HG02840 (cell line): ENCODE results near the gene PRR13.
"Not testable (repeated sequence)": the region's sequence is repeated elsewhere in the genome, so short reads cannot be mapped to it uniquely, and the experiment has no call there.

Source experiments
- ATAC-seq: cut with Tn5 transposase; IDR thresholded peaks from one replicate; pipeline ENCODE4 v1.9.1; 2021; ENCODE audit warnings: mild to moderate bottlenecking, moderate library complexity, moderate number of reproducible peaks; ENCODE audit not compliant: unreplicated experiment, low FRiP score

Gene PRR13

DNA sequence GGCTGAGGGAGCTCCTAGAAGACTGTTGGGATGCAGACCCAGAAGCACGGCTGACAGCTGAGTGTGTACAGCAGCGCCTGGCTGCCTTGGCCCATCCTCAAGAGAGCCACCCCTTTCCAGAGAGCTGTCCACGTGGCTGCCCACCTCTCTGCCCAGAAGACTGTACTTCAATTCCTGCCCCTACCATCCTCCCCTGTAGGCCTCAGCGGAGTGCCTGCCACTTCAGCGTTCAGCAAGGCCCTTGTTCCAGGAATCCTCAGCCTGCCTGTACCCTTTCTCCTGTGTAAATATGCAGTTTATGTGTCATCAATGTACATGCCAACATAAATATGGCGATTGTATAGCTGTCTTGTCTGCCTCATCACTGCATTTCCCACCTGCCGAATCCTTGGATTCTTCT is 10.3 kb upstream of the PRR13 start:
- ATAC-seq, result no peak

DNA sequence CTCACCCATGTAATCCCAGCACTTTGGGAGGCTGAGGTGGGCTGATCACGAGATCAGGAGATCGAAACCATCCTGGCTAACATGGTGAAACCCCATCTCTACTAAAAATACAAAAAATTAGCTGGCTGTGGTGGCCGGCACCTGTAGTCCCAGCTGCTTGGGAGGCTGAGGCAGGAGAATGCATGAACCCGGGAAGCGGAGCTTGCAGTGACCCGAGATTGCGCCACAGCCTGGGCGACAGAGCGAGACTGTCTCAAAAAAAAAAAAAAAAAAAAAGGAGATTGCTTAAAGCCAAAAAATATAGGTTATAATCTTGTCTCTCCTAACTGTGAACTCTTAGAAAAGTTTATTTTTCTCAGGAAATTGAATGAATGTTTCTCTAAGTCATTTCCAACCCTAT is 6.2 kb upstream of the PRR13 start:
- ATAC-seq, result not testable (repeated sequence)

DNA sequence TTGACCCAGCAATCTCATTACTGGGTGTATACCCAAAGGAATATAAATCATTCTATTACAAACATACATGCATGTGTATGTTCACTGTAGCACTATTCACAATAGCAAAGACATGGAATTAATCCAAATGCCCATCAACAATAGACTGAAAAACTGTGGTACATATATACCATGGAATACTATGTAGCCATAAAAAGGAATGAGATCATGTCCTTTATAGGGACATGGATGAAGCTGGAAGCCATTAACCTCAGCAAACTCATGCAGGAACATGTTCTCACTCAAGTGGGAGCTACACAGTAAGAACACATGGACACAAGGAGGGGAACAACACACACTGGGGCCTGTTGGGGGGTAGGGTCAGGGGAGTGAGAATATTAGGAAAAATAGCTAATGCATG is 2.0 kb upstream of the PRR13 start:
- not testable (repeated sequence) for ATAC-seq

DNA sequence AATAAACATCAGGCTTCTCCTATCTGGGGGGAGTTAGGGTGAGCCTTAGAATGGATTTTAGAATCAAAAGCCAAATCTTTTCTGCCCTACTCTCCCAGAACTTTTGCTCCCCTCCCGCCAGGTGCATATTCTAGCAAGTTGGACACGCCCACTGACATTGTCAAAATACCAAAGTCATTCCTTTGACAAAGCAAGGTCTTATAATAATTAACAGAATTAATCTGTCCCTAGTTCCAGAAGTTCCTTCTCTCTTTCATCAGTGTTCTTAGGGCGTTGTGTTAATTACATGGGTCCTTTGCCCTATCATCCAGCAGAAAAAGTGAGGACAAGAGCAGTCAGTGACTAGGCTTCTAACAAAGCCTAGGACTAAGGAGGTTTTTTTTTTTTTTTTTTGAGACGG is 2.4 kb downstream of the PRR13 start:
- no peak for ATAC-seq

GRCh38 chr12:53444593-53445325 is 3.2 kb downstream of the PRR13 start:
- not testable (repeated sequence) for ATAC-seq

DNA sequence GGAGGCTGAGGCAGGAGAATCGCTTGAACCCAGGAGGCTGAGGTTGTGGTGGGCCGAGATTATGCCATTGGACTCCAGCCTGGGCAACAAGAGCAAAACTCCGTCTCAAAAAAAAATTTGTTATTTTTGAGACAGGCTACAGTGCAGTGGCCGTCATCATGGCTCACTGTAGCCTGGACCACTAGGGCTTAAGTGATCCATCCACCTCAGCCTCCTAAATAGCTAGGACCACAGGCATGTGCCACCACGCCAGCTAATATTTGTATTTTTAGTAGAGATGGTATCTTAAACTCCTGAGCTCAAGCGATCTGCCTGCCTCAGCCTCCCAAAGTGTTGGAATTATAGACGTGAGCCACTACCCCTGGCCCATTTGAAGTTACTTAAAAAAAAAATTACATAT is 9.4 kb downstream of the PRR13 start:
- ATAC-seq, result no peak

DNA sequence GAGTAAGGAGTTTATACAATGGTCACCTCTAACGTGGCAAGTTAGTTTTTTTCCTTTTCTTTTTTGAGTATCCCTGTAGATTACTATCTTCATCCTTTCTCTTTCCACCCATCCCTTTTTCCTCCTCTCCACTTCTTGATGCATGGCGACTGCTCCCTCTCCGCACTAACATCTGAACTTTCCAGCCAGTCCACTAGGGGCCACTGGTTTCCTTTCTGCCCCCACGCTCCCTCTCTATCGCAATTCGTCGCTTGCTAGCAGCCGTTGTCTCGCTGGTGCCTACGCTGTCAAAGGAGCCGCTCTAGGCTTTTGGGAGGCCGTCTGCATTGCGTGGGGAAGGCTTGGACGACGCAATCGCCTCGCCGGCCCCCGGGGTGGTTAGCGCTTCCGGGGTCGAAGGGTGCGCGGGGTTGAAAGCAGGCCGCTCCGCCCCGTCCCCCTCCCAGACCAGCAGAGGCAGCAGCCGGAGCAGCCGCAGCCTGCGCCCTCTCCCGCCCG is 10.2 kb downstream of the PRR13 start, which contains the start of gene PCBP2:
PCBP2 (plus strand) TSS at position 442 of the 498 bp plus-strand sequence. CDS start 2,699 bp downstream, outside the sequence.
- ATAC-seq, result peak; percentile 96

DNA sequence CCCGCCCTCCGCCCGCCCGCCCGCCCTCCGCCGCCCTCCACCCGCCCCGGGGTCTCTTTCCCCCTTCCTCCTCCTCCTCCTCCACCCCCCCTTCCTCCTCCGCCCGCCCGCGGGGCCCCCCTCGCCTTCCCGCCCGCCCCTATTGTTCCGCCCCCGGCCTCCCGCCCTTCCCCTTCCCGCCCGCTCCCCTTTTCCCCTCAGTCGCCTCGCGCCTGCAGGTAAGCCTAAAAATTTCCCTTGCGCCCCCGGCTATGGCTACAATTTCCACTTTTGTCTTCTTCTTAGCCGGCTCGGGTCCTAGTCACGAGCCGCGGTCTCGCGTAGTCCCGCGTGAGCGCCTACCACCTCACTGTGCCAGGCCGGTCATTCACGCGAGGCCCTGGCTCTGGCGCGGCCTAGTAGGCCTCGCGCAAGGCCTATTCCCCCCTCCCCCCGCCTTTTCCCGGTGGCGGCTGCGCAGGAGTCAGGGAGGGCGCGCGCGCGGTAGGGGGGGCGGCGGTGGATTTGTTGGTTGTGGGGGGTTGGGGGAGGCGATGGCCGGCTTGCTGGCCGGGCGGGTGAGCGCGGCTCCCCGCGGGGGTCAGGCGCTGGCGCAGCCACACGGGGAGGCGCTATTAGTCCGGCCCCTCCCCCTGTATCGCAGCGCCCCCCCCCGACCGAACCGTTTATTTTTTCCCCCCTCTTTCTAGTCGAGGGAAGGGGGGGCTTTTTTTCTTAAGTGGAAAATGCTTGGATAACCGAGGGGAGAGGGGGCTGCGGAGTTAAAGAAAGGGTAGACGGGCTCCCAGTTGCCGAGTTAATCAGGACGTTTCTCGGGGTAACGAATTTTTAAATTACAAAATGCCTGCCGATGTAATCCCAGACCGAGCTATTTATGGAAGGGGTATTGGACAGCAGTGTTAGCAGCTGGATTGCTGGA is 10.9 kb downstream of the PRR13 start:
- ATAC-seq, result no peak

- no peak for ATAC-seq
Observed at GRCh38 chr12:53453953-53454640, 12.6 kb downstream of the PRR13 start.

DNA sequence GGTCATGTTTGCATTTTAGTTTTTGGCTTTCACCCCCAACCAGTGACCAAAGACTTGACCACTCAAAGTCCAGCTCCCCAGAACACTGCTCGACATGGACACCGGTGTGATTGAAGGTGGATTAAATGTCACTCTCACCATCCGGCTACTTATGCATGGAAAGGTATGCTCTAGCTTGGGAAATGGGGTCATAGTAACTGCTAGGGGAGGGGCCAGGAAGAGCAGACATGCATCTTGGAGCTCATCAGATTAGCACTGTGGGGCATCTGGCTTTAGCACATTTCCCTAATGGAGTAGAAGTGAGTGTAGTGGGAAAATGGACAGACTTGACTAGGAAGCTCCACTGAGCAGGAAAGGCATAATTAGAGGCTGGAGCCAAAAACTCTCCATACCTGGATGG is 13.2 kb downstream of the PRR13 start:
- ATAC-seq, result no peak

- ATAC-seq, result no peak
Observed at GRCh38 chr12:53456654-53457366, 15.3 kb downstream of the PRR13 start.

GRCh38 chr12:53459097-53459496 is 17.6 kb downstream of the PRR13 start:
- no peak for ATAC-seq

- ATAC-seq, result no peak
Observed at GRCh38 chr12:53461059-53461458, 19.5 kb downstream of the PRR13 start.

DNA sequence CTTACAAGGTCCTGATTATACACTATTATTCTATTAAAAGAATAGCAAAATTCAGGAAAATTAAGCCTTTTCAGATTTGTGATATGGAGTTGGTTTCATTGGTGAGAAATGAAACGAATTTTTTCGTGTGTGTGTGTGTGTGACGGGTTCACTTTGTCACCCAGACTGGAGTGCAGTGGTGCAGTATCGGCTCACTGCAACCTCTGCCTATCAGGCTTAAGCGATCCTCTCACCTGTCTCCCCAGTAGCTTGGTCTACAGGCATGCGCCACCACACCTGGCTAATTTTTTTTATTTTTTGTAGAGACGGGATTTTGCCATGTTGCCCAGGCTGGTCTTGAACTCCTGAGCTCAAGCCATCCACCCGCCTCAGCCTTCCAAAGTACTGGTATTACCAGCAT is 20.1 kb downstream of the PRR13 start:
- ATAC-seq, result no peak

GRCh38 chr12:53462935-53463334 is 21.4 kb downstream of the PRR13 start:
- ATAC-seq, result no peak

DNA sequence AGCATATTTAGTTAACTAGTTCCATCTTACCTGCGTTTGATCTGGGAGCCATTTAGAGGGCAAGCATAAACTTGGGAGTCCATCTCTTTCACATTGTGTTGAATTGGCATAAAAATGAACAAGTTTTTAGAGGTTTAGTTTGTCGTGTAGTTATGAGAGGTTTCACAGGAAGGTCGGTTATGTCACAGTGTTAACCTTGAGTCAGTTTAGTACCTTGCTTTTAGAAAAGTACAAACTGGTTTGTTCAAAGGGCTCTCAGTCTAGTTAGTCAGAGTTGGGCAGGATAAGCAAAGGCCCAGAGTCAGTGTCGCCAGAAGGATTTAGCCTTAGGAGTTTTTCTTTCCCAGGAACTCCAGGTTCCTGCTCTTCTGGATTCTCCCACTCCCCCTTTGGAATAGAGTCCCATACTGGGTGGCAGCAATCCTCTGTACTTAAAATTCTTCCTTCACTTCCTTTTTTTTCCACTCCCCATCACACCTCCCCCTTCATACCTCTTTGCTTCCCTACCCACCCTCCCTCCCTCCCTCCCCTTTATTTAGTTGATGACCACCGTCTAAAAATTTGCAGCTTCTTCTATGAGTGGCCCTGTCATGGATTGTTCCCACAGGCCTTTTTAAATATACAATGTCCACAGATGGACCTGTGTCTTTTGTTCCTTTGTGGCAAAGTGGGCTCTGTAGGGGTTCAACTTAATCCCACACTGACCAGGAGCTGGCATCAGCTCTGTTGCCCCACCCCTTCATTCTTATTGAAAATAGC is 22.4 kb downstream of the PRR13 start:
- ATAC-seq, result no peak

DNA sequence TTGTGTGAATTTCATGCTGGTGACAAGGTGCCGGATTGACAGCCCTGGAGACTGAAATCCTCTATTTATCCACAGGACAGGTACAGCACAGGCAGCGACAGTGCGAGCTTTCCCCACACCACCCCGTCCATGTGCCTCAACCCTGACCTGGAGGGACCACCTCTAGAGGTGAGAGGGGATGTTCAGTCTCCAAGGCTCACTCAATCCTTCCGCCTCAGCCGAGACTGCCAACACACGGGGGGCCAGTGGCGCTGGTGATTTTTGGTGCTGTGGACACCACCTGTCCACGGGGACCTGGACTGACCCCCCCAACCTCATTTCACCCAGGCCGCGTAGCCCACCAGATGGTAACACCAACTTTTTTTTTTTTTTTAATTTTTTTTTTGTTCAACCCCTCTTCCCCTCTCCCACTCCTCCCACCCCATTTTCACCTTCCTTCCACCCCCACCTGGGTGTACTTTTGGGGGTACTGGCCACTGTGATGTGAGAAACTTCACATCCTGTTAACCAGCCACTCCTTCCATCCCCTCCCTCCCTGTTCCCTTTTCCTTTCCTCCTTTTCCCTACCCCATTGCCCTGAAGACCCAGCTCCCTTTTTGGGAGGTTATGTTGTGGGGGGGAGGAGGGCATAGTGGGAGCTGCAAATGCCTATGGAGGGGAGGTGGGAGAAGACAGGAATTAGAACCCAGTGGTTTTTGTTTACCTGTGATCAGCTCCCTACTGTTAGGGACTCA is 23.3 kb downstream of the PRR13 start:
- no peak for ATAC-seq

- no peak for ATAC-seq
Observed at GRCh38 chr12:53465679-53466078, 24.1 kb downstream of the PRR13 start.

DNA sequence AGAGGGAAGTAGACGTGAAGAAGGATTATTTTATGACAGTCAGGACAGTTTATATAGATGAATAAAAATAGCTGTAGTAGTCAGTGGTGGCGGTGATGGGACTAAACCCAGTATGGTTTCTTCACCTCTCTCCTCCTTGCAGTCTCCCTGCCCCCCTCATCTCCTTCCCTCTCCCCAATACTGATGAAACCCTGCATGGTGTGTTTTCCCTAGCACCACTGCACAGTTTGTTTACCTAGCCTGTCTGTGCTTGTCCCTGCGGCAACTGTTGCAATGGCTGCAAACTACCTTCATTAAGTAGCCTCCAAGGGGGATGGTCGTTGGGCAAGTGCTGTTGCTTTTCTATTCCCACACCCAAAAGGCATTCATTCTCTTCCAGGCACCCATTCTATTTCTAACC is 25.1 kb downstream of the PRR13 start:
- ATAC-seq, result no peak
